ENCODE data around the gene FAM169A. TPM values are rescaled to one million over a fixed set of nuclear protein-coding genes. Genes with fewer than 3 reads are reported as not detected.

The FAM169A gene
- total and polyA plus RNA-seq, 2 donors (not counting 1 experiment from before 2014, with no cell fraction given) = 2.1 to 9.4 TPM

- DNase-seq (no peak), ATAC-seq (ENCODE audit: low read depth) (no peak)
- no peaks in the 10 kb centered on the region for H3K79me2 ChIP-seq (ENCODE audit: control insufficient read depth, insufficient read depth, low read length)
- no peaks in the 10 kb centered on the region for H3K36me3 ChIP-seq (replicated peaks in 1 of 2; ENCODE audit: control extremely low read depth in 1 of 2, control insufficient read depth in 1 of 2, extremely low read depth in 1 of 2, insufficient read depth in 2 of 2, low read length in 1 of 2)
- H3K4me3 ChIP-seq (ENCODE audit: control extremely low read depth in 1 of 5, extremely low read depth in 1 of 5, insufficient read depth in 1 of 5, low read depth in 2 of 5, low read length in 4 of 5) = no peak overlapping the region
- no peak overlapping the region for H3K9ac ChIP-seq (ENCODE audit: low read length)
- no peak overlapping the region for H3K4me3 Mint-ChIP-seq
- no peaks in the 10 kb centered on the region for H3K4me1 Mint-ChIP-seq
- H4K20me1 ChIP-seq (ENCODE audit: control insufficient read depth, insufficient read depth, low read length, poor library complexity, severe bottlenecking) = no peaks in the 10 kb centered on the region
- WGBS (ENCODE audit: insufficient coverage) = 89% methylated on average over 4 of the region's 6 CpGs
- no peaks in the 10 kb centered on the region for H3K9me3 ChIP-seq (ENCODE audit: control extremely low read depth in 1 of 3, control insufficient read depth in 2 of 3, insufficient read depth in 1 of 3, low read length in 2 of 3)
- H3K27ac Mint-ChIP-seq = no peak overlapping the region
- no peaks in the 10 kb centered on the region for H3K27me3 ChIP-seq (replicated peaks in 1 of 4; ENCODE audit: control extremely low read depth in 1 of 4, control insufficient read depth in 3 of 4, insufficient read depth in 4 of 4, low read length in 3 of 4)
- H3K27me3 Mint-ChIP-seq = no peaks in the 10 kb centered on the region
- ChIA-PET CTCF (no interaction called here), POLR2A (no interaction called here)
- no peaks in the 10 kb centered on the region for H3K9me3 Mint-ChIP-seq (ENCODE audit: insufficient read depth)
- intact Hi-C loops (cut with micrococcal nuclease) = no loop called here
- H3K27ac ChIP-seq (ENCODE audit: low read length in 2 of 2) = no peak overlapping the region
- no peak overlapping the region for H3K4me2 ChIP-seq (replicated peaks; ENCODE audit: low read depth, low read length, poor library complexity, severe bottlenecking)
- no peaks in the 10 kb centered on the region for H3K4me1 ChIP-seq (ENCODE audit: control insufficient read depth in 2 of 2, insufficient read depth in 2 of 2, low read length in 2 of 2)
- TF ChIP-seq EZH2 (IDR thresholded peaks at IDR 0.05; ENCODE audit: borderline replicate concordance, insufficient read depth, low read depth, low read length, poor library complexity, severe bottlenecking) (no peak), CTCF (IDR thresholded peaks at IDR 0.05) (no peak)
- H2AFZ ChIP-seq (ENCODE audit: insufficient read depth, low read depth, low read length, poor library complexity, severe bottlenecking) = no peak overlapping the region
These were observed 78.8 kb downstream of the FAM169A start for GRCh38 chr5:74787424-74787823.

DNA sequence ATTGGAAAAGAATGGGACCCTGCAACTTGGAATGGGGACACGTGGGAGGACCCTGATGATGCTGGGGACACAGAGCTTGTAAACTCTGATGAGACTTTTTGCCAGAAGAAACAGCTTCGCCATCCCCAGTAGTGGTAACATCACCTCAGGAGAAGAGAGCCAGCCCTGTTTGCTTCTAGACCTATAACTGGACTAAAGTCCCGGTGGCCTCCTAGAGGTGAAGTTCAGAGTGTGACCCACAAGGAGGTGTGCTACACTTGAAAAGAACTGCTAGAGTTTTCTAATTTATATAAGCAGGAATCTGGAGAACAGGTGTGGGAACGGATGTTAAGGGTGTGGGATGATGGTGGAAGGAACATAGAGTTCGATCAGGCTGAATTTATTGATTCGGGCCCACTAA is 79.3 kb downstream of the FAM169A start:
- intact Hi-C loops (cut with micrococcal nuclease) = no loop called here
- H3K9me3 Mint-ChIP-seq (ENCODE audit: insufficient read depth) = no peaks in the 10 kb centered on the region
- DNase-seq (no peak), ATAC-seq (ENCODE audit: low read depth) (no peak)
- H3K4me1 ChIP-seq (ENCODE audit: control insufficient read depth in 2 of 2, insufficient read depth in 2 of 2, low read length in 2 of 2) = no peaks in the 10 kb centered on the region
- no peak overlapping the region for H3K9ac ChIP-seq (ENCODE audit: low read length)
- no peaks in the 10 kb centered on the region for H3K4me1 Mint-ChIP-seq
- POLR2A ChIA-PET = no interaction called here
- H3K27me3 Mint-ChIP-seq = no peaks in the 10 kb centered on the region
- no peak overlapping the region for H3K4me2 ChIP-seq (replicated peaks; ENCODE audit: low read depth, low read length, poor library complexity, severe bottlenecking)
- no peaks in the 10 kb centered on the region for H3K9me3 ChIP-seq (ENCODE audit: control extremely low read depth in 1 of 3, control insufficient read depth in 2 of 3, insufficient read depth in 1 of 3, low read length in 2 of 3)
- no peaks in the 10 kb centered on the region for H3K79me2 ChIP-seq (ENCODE audit: control insufficient read depth, insufficient read depth, low read length)
- no peaks in the 10 kb centered on the region for H3K27me3 ChIP-seq (replicated peaks in 1 of 4; ENCODE audit: control extremely low read depth in 1 of 4, control insufficient read depth in 3 of 4, insufficient read depth in 4 of 4, low read length in 3 of 4)
- 93% methylated on average over 6 of the region's 6 CpGs for WGBS (ENCODE audit: insufficient coverage)
- no peak for TF ChIP-seq CTCF (IDR thresholded peaks at IDR 0.05)
- no peak for TF ChIP-seq EZH2 (IDR thresholded peaks at IDR 0.05; ENCODE audit: borderline replicate concordance, insufficient read depth, low read depth, low read length, poor library complexity, severe bottlenecking)
- no peak overlapping the region for H3K4me3 Mint-ChIP-seq
- no peaks in the 10 kb centered on the region for H3K36me3 ChIP-seq (replicated peaks in 1 of 2; ENCODE audit: control extremely low read depth in 1 of 2, control insufficient read depth in 1 of 2, extremely low read depth in 1 of 2, insufficient read depth in 2 of 2, low read length in 1 of 2)
- no peak overlapping the region for H3K27ac Mint-ChIP-seq
- no peak overlapping the region for H3K27ac ChIP-seq (ENCODE audit: low read length in 2 of 2)
- H3K4me3 ChIP-seq (ENCODE audit: control extremely low read depth in 1 of 5, extremely low read depth in 1 of 5, insufficient read depth in 1 of 5, low read depth in 2 of 5, low read length in 4 of 5) = no peak overlapping the region
- no peak overlapping the region for H2AFZ ChIP-seq (ENCODE audit: insufficient read depth, low read depth, low read length, poor library complexity, severe bottlenecking)
- CTCF ChIA-PET = no interaction called here
- no peaks in the 10 kb centered on the region for H4K20me1 ChIP-seq (ENCODE audit: control insufficient read depth, insufficient read depth, low read length, poor library complexity, severe bottlenecking)
